Measurements from ENCODE around the gene BRD1.

BRD1 gene

DNA sequence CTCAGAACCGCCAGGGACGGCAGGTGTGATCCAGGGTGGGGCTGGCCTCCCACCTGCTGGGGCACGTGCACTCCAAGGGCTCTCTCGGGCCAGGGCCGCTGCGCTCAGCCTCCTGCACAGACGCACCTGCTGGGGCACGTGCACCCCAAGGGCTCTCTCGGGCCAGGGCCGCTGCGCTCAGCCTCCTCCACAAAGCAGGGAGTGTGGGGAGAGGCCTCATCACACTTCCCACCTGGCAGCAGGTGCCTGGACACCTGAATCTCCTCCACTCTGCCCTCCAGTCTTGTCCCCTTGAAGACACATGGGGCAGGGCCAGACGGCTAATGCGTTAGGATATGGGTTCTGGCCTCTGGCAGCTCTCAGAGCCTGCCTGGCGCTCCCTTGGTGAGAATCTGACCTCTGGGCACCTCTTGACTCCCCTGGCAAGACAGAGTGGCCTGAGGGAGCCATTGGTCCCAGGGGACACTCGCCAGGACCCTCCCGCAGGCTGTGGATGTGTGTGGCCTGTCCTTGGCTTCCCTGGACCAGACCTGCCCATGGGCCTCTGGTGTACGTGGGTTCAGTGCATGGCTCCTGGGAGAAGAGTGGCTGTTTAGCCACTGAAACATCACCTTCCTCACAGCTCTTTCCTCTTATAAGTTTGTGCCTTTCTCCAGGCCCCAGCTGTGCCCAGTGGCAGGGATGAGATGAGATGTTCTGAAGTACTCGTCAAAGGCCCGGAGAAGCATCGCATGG, 73.5 kb downstream of the BRD1 start:
- DNase-seq (ENCODE audit: extremely low read depth, low read depth): no peak
- TF ChIP-seq, protein P1, sequence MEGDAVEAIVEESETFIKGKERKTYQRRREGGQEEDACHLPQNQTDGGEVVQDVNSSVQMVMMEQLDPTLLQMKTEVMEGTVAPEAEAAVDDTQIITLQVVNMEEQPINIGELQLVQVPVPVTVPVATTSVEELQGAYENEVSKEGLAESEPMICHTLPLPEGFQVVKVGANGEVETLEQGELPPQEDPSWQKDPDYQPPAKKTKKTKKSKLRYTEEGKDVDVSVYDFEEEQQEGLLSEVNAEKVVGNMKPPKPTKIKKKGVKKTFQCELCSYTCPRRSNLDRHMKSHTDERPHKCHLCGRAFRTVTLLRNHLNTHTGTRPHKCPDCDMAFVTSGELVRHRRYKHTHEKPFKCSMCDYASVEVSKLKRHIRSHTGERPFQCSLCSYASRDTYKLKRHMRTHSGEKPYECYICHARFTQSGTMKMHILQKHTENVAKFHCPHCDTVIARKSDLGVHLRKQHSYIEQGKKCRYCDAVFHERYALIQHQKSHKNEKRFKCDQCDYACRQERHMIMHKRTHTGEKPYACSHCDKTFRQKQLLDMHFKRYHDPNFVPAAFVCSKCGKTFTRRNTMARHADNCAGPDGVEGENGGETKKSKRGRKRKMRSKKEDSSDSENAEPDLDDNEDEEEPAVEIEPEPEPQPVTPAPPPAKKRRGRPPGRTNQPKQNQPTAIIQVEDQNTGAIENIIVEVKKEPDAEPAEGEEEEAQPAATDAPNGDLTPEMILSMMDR (IDR thresholded peaks at IDR 0.05; ENCODE audit: low read depth, low read length): no peak

DNA sequence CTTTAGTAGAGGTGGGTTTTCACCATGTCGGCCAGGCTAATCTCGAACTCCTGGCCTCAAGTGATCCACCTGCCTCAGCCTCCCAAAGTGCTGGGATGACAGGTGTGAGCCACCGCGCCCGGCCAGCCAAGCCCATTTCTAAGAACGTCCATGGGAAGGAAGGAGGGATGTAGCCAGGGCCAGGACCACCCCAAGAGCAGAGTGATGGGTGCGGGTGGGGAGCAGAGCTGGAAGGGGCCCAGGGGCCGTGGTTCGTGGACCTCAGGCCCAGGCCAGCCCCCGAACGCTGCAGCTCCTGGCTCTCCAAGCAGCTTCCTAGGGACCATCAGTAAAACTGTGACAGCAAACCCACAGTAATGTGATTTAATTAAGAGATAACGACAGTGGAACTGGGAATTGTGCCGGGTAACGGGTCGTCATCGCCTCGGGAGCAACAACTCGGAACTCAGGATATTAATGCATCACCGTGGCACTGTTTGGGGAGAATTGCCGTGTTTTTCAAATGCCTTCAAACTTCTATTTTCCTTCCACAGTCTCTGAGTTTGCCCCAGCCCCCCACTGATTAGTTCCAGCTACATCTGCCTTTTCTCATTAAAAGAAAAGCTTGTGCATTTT, 74.3 kb downstream of the BRD1 start:
- TF ChIP-seq, protein P1 (IDR thresholded peaks at IDR 0.05; ENCODE audit: low read depth, low read length): no peak
- no peak for DNase-seq (ENCODE audit: extremely low read depth, low read depth)

DNA sequence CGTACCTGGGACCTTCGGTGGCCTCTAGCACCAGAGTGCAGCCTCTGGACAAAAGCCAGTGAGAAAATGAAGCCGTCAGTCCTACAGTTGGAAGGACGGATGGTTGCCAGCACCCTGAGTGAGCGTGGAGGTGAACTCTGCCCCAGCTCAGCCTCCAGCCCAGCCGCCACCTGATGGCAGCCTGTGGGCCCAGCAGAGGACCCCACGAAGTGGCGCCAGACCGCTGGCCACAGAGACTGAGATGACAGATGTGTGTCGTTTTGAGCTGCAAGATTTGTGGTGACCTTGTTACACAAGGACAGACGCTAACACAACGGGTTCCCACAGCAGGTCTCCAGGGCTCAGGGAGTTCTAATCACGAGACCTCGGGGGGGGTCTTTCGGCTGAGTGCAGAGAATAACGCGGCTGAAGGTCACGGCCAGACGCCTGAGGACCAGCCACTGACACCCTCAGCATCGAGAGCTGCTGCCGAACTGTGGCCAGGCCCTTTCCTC, 75.0 kb downstream of the BRD1 start:
- DNase-seq (ENCODE audit: extremely low read depth, low read depth): no peak
- TF ChIP-seq, protein P1 (IDR thresholded peaks at IDR 0.05; ENCODE audit: low read depth, low read length): no peak

DNA sequence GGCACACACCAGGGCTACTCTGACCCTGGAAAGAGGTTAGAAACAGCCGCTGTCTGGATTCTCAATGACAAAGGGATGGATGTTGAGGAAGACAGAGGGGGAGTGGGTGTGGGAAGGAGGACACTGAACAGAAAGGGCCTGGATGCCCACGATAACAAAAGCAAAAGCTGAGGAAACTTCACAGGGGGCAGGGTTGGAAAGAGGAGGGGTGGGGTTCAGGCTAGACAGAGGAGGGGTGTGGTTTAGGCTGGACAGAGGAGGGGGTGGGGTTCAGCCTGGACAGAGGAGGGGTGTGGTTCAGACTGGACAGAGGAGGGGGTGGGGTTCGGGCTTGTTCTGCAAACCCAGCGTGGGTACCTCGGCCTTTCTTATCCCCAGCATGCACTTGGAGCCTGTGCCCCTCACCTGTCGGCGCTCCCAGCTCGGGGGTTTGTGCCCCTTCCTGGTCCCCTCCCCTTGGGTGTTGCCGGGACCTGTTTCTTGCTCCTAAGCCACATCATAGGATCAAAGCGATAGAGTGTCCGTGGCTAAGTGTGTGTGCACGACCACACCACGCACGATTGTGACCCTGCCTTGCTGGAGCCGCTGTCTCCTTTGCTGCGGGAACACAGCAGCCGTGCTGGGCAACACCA, 75.6 kb downstream of the BRD1 start:
- no peak for DNase-seq (ENCODE audit: extremely low read depth, low read depth)

DNA sequence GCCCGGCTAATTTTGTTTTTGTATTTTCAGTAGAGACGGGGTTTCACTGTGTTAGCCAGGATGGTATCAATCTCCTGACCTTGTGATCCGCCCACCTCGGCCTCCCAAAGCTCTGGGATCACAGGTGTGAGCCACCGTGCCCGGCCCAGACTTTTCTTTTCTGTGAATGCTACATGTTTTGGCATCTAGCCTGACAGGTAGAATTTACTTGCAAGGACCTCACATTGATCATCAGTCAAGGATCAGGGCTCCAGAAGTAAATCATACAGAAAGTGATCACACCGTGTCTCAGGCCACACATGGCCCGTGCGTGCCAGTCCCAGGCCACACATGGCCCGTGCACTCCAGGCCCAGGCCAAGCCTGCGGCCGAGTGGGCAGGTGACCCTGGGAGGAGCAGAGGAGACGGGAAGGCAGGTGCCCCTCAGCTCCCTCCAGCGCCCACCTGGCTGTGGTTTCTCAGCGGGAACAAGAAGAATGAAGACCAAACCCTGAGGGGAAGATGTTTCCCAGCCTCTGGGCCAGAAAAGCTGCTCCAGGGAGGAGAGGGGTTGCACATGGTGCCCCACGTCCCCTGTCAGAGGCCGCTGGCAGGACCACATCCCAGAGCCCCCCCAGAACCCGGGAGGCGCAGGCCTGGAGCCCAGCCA, 76.2 kb downstream of the BRD1 start:
- TF ChIP-seq, protein P1 (IDR thresholded peaks at IDR 0.05; ENCODE audit: low read depth, low read length): no peak
- DNase-seq (ENCODE audit: extremely low read depth, low read depth): no peak

More for the DNA sequence above, 75.6 kb downstream of the BRD1 start:
- TF ChIP-seq, protein P1 (IDR thresholded peaks at IDR 0.05; ENCODE audit: low read depth, low read length): no peak

DNA sequence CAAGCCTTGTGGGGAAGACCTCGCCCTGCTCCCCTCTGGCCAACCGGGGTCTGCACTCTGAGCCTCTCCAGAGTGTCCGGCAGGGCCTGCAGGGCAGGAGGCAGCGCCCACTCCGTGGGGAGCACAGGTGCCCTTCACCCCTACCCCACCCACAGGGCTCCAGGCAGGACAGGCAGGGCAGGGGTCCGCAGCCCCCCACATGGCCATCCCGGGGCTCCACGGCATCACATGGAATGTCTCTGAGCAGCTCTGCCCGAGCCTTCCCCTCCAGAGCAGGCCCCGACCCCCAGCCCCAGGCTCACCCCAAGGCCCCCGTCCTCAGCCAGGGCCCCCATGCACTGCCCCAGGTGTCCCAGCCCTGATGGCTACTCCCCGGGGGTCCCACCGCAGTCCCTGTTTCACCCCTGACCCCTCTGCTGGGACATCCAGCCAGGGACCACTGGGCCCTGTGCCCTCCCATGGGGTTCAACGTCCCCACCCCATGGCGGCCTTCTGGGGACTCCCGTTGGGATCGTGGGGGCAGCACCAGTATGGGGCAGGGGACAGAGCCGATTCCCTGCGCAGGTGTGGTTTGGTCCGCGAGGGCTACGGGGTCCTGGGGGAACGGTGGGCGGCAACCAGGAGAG, 77.7 kb downstream of the BRD1 start:
- no peak for DNase-seq (ENCODE audit: extremely low read depth, low read depth)
- TF ChIP-seq, protein P1 (IDR thresholded peaks at IDR 0.05; ENCODE audit: low read depth, low read length): no peak

Data from AG09319 (cell line).